Glomerular visceral epithelial cell (primary cell): Measurements from ENCODE around the gene ABCC10.

Experiments used
- DNase-seq: peaks from one replicate; pipeline ENCODE4 v3.0.0-alpha.2; 2016; ENCODE audit errors: extremely low spot score

ABCC10 gene

GRCh38 chr6:43468748-43469681 lies 41.7 kb downstream of the ABCC10 start:
- no peak for DNase-seq

GRCh38 chr6:43469947-43470346 lies 42.6 kb downstream of the ABCC10 start:
- no peak for DNase-seq

GRCh38 chr6:43471399-43471798 lies 44.1 kb downstream of the ABCC10 start:
- no peak for DNase-seq

GRCh38 chr6:43472515-43472914 lies 45.2 kb downstream of the ABCC10 start:
- no peak for DNase-seq

- DNase-seq = no peak
These were observed 48.2 kb downstream of the ABCC10 start for GRCh38 chr6:43475516-43475915.

- DNase-seq = no peak
These were observed 49.4 kb downstream of the ABCC10 start for GRCh38 chr6:43476746-43477145.

- peak; percentile 92 for DNase-seq
These were observed 50.1 kb downstream of the ABCC10 start, which contains the start of gene TJAP1 for GRCh38 chr6:43477235-43478007. TJAP1 (plus strand) TSS chr6:43477570; CDS start chr6:43499002, 21,432 bp downstream.

- DNase-seq = no peak
These were observed 50.6 kb downstream of the ABCC10 start for GRCh38 chr6:43478008-43478372.

- DNase-seq = no peak
These were observed 53.7 kb downstream of the ABCC10 start for GRCh38 chr6:43481075-43481474.

GRCh38 chr6:43481591-43482236 lies 54.4 kb downstream of the ABCC10 start:
- DNase-seq = no peak

GRCh38 chr6:43488667-43489276 lies 61.4 kb downstream of the ABCC10 start:
- DNase-seq = no peak

GRCh38 chr6:43489277-43490072 lies 62.1 kb downstream of the ABCC10 start:
- DNase-seq = no peak

- no peak for DNase-seq
These were observed 63.2 kb downstream of the ABCC10 start for GRCh38 chr6:43490523-43490939.

GRCh38 chr6:43491750-43492661 lies 64.7 kb downstream of the ABCC10 start:
- peak; percentile 63 for DNase-seq

- no peak for DNase-seq
These were observed 65.3 kb downstream of the ABCC10 start for GRCh38 chr6:43492673-43493072.

- no peak for DNase-seq
These were observed 65.9 kb downstream of the ABCC10 start for GRCh38 chr6:43493230-43493629.

- no peak for DNase-seq
These were observed 66.5 kb downstream of the ABCC10 start for GRCh38 chr6:43493833-43494232.

- DNase-seq = no peak
These were observed 67.0 kb downstream of the ABCC10 start for GRCh38 chr6:43494321-43494720.

- no peak for DNase-seq
These were observed 67.4 kb downstream of the ABCC10 start for GRCh38 chr6:43494766-43495165.

GRCh38 chr6:43495409-43495941 lies 68.1 kb downstream of the ABCC10 start:
- no peak for DNase-seq
